Stimulated activated memory B cell treated with anti-CD40 and anti-IgM and Interleukin-4, amounts not matched to agents 10 μg/mL and 1 μg/mL and 100 μg/mL, for 72 hours (primary cell): ENCODE measurements around the gene SYT2.
"Not testable (repeated sequence)": the region's sequence is repeated elsewhere in the genome, so short reads cannot be mapped to it uniquely, and the experiment has no call there.

ENCODE experiments used
- ATAC-seq: fragments of 150-1000 bp; cut with Tn5 transposase; 2 replicates; pipeline ENCODE4 v1.10.0; 2021
- H3K27ac Mint-ChIP-seq: one replicate; pipeline ENCODE4 v1.8.0; 2022; ENCODE audit warnings: mild to moderate bottlenecking, mixed read lengths
- H3K27me3 Mint-ChIP-seq: one replicate; pipeline ENCODE4 v1.8.0; 2022; ENCODE audit warnings: mixed read lengths
- H3K36me3 Mint-ChIP-seq: one replicate; pipeline ENCODE4 v1.8.0; 2022; ENCODE audit warnings: mixed read lengths
- H3K4me1 Mint-ChIP-seq: one replicate; pipeline ENCODE4 v1.8.0; 2022; ENCODE audit warnings: mixed read lengths
- H3K4me3 Mint-ChIP-seq: one replicate; pipeline ENCODE4 v1.8.0; 2022; ENCODE audit warnings: mild to moderate bottlenecking, moderate library complexity, mixed read lengths
- H3K9me3 Mint-ChIP-seq: one replicate; pipeline ENCODE4 v1.8.0; 2022; ENCODE audit warnings: mixed read lengths

The SYT2 gene

DNA sequence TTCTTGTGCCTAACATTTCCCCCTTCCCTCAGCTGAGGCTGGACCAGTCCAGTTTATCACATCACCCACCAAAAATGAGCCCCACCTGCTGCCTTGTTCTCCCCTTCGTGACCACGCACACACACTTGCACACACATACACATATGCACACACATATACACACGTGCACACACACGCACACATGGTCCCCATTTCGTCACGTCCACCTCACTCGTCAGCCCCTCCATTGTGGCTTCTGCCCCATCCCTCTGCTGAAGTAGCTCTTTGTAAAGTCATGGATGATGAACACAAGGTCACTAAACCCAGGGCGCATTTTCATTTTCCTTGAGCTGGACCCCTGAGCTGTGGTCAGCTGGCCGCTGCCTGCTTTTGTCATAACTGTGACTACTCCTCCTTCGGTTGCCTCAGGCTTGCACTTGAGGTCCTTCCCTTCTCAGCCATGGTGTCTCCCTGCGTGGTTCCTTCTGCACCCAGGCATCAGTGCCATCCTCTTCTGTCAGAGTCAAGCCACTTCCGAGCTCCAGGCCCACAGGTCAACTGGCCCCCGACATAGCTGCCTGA is 93.8 kb downstream of the SYT2 start:
- Mint-ChIP-seq H3K36me3 (no peaks in the 10 kb centered on the region), H3K4me3 (peak overlapping the region; percentile 70), H3K4me1 (peaks cover 58% of the 10 kb centered on the region), H3K9me3 (no peaks in the 10 kb centered on the region), H3K27ac (peak overlapping the region; percentile 86), H3K27me3 (peaks cover 10% of the 10 kb centered on the region)
- ATAC-seq = peak; percentile 76

DNA sequence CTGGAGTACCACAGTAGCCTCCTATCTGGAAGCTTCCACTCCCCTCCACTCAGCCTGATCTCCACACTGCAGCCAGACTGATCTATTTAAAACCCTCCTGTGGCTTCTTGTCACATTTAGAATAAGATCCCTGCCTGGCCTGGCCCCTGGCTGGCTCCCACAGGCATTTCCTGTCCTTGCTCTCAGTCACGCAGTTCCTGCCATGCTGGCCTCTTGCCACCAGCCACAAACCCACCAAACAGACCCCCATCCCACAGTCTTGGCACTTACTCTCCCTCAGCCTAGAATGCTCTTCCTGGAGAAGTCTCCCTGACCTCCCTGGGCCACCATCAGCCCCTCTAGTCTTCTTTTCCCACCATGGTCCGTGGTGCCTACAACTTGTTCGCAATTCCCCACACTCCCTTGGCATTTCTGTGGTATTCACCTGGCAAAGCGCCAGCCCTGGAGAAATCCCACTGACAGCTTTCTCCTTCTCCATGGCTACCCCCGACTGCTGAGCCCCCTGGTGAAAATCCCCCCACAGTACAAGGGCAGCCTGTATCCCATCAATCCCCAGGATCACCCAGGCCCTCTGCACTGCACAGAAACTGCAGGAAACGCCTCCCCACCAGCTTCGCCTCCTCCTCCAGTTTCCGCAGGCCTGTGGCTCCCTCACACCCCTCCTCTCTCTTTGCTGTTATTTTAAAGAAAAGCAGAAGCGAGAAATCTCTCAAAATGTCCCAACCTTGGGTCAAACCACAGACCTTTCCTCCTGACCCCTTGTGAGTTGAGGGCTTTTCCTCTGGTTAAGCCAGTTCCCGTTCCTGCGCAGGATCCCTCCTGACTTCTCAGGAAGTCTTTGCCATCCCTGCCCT is 94.5 kb downstream of the SYT2 start:
- Mint-ChIP-seq H3K27me3 (peaks cover 10% of the 10 kb centered on the region), H3K4me1 (peaks cover 58% of the 10 kb centered on the region), H3K4me3 (peak overlapping the region; percentile 70), H3K36me3 (no peaks in the 10 kb centered on the region), H3K27ac (peak overlapping the region; percentile 86), H3K9me3 (no peaks in the 10 kb centered on the region)
- ATAC-seq = peak; percentile 87

DNA sequence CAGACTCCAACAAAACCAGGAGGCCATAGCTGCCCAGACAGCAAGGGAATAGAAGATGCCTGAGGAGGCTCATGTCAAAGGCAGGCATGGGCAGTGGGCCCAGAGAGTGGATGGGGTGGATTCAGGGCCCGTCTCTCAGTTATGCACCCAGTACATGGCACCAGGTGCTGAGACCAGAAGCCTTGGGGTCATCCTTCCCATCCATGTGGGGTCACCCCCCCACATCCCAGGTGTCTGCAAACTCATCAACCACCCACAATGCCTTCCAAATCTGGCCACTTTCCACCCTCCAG is 95.1 kb downstream of the SYT2 start:
- H3K9me3 Mint-ChIP-seq, H3K36me3 Mint-ChIP-seq, ATAC-seq: not testable (repeated sequence)
- Mint-ChIP-seq H3K27me3 (peaks cover 10% of the 10 kb centered on the region), H3K4me1 (peaks cover 58% of the 10 kb centered on the region), H3K4me3 (peak overlapping the region; percentile 70), H3K27ac (peak overlapping the region; percentile 86)

DNA sequence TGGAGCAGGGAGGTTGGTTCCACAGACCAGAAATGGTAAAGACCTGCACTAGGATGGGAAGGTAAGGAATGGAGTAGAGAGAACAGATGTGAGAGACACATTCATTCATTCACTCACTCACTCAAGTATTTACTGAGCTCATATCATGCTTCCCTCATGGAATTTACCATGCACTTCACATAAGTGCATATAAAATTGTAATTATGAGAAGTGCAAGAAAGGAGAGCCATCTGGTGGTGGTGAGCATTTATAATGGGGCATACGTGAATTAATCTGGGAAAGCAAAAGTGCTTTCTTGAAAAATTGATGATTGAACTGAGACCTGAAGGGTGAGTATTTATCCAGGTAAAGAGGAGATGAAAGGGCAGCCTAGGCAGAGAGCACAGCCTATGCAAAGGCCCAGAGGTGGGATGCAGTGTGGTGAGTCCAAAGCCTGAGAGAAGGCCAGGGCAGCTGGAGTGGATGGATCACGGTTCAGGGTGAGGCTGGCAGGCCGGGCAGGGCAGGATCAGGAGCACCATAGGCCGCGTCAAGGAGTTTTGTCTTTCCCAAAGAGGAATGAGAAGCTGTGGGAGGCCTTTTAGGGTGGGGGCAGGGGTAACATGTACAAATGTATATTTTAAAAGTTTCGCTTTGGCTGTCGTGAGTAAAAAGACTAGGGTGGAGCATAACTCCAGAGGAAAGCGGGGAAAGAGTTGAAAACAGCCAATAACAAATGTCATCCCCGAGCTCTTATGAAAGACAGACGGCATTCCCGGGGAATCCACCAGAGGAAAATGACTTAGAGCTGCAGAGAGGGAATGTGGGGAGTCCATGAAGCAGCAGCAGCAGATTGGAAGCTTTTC is 95.7 kb downstream of the SYT2 start:
- peak overlapping the region; percentile 86 for H3K27ac Mint-ChIP-seq
- H3K27me3 Mint-ChIP-seq = peaks cover 10% of the 10 kb centered on the region
- not testable (repeated sequence) for H3K36me3 Mint-ChIP-seq, H3K9me3 Mint-ChIP-seq, H3K4me3 Mint-ChIP-seq, ATAC-seq
- peaks cover 58% of the 10 kb centered on the region for H3K4me1 Mint-ChIP-seq

DNA sequence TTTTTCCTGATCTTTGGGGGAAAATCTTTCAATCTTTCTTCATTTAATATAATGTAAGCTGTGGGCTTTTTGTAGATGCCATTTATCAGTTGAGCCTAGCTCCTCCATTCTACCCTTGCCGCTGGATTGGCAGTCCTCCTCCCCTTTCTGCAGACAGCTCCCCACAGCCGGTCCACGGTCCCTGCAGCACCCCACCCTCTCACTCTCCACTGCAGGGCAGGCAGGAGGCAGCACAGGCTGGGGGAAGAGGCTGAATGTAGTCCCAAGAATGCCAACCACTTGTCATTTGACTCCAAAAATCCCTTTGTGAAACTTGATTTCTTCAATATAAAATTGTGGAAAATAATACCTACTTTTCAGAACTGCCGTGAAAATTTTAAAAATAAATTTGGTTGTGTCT is 96.7 kb downstream of the SYT2 start:
- H3K36me3 Mint-ChIP-seq = peaks cover 5% of the 10 kb centered on the region
- H3K27ac Mint-ChIP-seq = no peak overlapping the region
- H3K9me3 Mint-ChIP-seq = no peaks in the 10 kb centered on the region
- H3K4me1 Mint-ChIP-seq = peaks cover 50% of the 10 kb centered on the region
- no peak overlapping the region for H3K4me3 Mint-ChIP-seq
- H3K27me3 Mint-ChIP-seq = peaks cover under 1% of the 10 kb centered on the region
- ATAC-seq = no peak

DNA sequence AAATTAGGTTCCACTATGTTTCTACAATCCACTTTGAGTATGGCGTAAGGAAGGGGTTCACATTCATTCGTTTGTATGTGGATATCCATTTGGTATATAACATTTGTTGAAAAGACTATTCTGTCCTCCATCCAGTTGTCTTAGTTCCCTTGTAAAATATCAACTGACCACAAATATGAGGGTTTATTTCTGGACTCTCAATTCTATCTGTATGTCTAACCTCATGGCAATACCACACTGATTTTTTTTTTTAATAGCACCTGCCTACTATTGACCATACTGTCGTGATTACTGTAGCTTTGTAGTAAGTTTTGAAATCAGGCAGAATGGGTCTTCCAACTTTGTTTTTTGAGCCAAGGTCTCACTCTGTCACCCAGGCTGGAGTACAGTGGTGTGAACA is 98.2 kb downstream of the SYT2 start:
- not testable (repeated sequence) for H3K4me3 Mint-ChIP-seq, ATAC-seq, H3K27me3 Mint-ChIP-seq, H3K27ac Mint-ChIP-seq, H3K36me3 Mint-ChIP-seq, H3K9me3 Mint-ChIP-seq
- peaks cover 35% of the 10 kb centered on the region for H3K4me1 Mint-ChIP-seq

DNA sequence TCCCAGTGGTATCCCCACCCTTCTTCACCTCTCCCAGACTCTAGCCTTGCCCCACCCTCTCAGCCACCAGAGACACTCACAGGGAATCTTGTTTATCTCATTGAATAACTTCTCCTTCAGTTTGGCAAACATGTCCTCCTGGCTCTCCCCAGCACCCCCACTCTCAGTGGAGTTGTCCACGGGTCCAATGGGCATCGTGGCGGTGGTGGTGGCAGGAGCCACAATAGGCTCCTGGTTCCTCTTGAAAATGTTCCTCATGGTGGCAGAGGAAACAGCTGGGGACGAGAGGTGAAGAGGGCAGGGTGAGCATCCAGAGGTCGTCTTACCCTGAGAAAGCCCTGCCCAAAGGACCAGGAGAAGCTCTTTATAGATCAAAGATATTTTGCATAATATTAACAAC is 104.7 kb downstream of the SYT2 start:
- peaks cover 15% of the 10 kb centered on the region for H3K36me3 Mint-ChIP-seq
- no peak overlapping the region for H3K27ac Mint-ChIP-seq
- H3K27me3 Mint-ChIP-seq = no peaks in the 10 kb centered on the region
- no peaks in the 10 kb centered on the region for H3K9me3 Mint-ChIP-seq
- H3K4me3 Mint-ChIP-seq = no peak overlapping the region
- no peaks in the 10 kb centered on the region for H3K4me1 Mint-ChIP-seq
- no peak for ATAC-seq

DNA sequence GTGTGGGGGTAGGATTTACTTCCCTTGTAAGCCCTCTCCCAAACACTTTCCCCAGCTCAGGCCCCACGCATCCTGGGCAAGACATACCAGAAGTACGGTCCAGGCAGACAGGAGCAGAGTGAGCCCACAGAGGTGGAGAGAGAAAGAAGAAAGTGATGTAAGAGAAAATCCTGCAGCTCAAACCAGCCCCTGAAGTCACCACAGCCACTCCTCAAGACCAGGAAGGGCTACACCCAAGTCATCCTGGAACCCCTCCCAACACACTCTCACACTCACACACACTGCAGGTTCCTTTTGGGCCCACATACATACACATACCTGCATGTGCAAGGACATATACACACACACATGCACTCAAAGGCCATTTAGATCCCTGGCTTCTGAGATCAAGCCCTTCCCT is 106.8 kb downstream of the SYT2 start:
- H3K36me3 Mint-ChIP-seq = peaks cover 11% of the 10 kb centered on the region
- H3K9me3 Mint-ChIP-seq = no peaks in the 10 kb centered on the region
- no peak overlapping the region for H3K4me3 Mint-ChIP-seq
- H3K4me1 Mint-ChIP-seq = no peaks in the 10 kb centered on the region
- no peaks in the 10 kb centered on the region for H3K27me3 Mint-ChIP-seq
- no peak overlapping the region for H3K27ac Mint-ChIP-seq
- ATAC-seq = no peak

DNA sequence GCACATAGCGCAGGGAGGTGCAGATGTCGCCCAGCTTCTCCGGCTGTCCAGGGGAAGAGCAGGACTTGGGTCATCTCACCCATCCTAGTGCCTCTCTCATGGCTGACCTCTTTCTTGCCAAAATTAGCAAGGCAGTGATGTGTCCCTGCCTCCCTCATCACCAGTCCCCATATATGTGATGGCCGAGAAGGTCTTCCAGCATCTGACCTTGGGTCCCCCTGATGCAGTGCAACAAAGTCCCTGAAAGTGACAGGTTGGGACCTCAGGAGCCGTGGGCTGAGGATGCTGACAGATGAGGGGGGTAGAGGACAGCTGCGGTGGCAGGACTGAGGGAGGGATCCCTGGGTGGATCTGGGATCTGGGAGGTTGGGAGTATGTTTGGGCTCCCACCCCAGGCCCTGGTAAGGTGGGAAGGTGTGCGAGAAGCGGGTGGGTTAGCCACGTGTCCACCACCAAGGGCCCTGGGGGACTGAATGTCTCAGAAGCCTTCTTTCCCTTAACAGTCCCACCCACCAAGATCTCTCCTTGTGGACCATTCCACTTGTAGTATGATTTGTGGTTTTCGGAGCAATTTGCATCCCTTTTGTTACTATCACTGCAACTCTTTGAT is 109.7 kb downstream of the SYT2 start:
- H3K4me1 Mint-ChIP-seq = peaks cover 17% of the 10 kb centered on the region
- H3K4me3 Mint-ChIP-seq = no peak overlapping the region
- no peak for ATAC-seq

DNA sequence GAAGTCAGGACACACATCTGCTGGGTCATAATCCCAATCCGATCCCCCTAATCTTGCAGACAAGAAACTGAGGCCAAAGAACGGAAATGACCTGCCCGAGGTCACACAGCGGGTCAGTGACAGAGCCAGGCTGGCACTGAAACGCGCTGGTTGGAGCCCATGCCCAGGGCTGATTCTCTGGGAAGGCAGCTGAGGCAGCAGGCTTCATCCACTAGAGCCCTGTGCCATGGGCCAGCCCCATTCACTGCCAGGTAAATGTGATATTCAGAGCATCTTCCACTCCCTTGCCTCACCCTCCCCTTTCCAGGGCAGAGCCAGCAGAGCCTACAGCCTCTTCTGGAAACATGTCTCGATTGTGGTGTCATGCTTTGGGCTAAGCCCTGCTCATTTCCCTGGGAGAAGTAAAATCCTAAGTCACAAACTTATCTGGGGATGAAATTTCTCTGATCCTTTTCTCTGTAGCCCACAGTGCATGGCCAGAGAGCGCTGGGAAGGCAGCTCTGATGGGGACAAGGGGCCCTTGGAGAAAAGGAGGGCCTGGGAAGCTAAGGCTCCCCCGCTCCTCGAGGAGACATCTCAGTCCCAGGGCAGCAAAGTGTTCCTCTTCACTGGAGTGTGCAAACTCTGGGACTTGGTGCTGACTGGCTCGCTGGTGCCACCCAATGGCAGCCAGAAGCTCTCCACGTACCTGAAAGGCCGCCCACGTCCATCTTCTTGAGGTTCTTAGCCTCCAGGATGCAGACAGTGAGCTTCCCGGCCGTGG is 110.4 kb downstream of the SYT2 start:
- Mint-ChIP-seq H3K9me3 (no peaks in the 10 kb centered on the region), H3K27ac (no peak overlapping the region), H3K36me3 (peaks cover 6% of the 10 kb centered on the region), H3K4me1 (peaks cover 17% of the 10 kb centered on the region), H3K4me3 (no peak overlapping the region), H3K27me3 (no peaks in the 10 kb centered on the region)
- peak; percentile 69 for ATAC-seq

More for the DNA sequence above, 109.7 kb downstream of the SYT2 start:
- Mint-ChIP-seq H3K27me3 (no peaks in the 10 kb centered on the region), H3K27ac (no peak overlapping the region), H3K36me3 (peaks cover 6% of the 10 kb centered on the region), H3K9me3 (no peaks in the 10 kb centered on the region)

DNA sequence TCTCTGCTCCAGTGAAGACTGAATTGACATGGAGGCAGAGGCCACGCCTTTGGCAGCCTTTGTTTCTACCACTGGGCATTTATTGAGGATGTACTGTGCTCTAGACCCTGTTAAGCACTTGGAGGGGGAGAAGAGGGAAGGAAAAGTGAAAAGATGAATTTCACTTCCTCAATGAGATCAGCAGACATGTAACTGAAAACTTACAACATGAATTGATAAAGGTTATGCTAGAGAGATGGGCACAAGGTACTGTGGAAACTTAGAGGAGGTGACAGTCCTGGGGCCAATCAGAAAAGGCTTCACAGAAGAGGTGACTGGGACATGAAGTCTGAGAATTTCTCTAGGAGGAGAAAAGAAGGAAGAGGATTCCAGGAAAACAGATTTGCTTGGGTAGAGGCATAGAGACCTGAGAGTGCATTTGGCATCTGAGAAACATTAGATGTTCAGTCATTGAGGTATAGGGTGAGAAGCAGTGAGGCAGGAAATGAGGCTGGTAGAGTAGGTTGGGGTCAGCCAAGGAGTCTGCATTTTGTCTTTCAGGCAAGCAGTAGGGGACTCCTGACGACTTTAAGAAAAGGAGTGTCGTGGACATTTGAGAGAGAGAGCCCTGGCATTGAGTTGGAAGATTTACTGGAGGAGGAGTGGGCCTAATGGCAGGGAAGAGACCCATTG is 113.0 kb downstream of the SYT2 start:
- H3K27me3 Mint-ChIP-seq = no peaks in the 10 kb centered on the region
- H3K27ac Mint-ChIP-seq = peak overlapping the region; percentile 30
- ATAC-seq = peak; percentile 71
- no peaks in the 10 kb centered on the region for H3K9me3 Mint-ChIP-seq
- H3K4me3 Mint-ChIP-seq = no peak overlapping the region
- peaks cover 19% of the 10 kb centered on the region for H3K36me3 Mint-ChIP-seq
- peaks cover 17% of the 10 kb centered on the region for H3K4me1 Mint-ChIP-seq

DNA sequence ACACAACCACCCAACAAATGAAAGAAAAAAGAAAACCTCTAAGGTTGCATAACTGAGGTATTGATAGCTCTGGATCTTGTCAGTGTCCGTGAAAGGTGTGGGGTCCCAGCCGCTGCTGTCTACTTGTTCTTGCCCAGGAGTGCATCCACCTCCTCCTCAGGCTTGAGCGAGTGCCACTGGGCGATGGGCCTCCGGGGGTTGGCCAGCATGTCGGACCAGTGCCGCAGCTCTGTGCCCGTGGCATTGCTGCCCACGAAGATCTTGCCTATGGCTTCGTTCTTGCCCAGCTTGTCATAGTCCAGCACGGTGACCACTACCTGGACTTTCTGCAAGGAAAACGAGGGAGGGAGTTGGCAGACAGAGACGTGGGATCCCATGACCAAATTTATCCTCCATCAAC is 113.6 kb downstream of the SYT2 start:
- peaks cover 17% of the 10 kb centered on the region for H3K4me1 Mint-ChIP-seq
- no peaks in the 10 kb centered on the region for H3K9me3 Mint-ChIP-seq
- H3K27me3 Mint-ChIP-seq = no peaks in the 10 kb centered on the region
- H3K36me3 Mint-ChIP-seq = peaks cover 19% of the 10 kb centered on the region
- no peak for ATAC-seq
- H3K4me3 Mint-ChIP-seq = no peak overlapping the region
- peak overlapping the region; percentile 30 for H3K27ac Mint-ChIP-seq

DNA sequence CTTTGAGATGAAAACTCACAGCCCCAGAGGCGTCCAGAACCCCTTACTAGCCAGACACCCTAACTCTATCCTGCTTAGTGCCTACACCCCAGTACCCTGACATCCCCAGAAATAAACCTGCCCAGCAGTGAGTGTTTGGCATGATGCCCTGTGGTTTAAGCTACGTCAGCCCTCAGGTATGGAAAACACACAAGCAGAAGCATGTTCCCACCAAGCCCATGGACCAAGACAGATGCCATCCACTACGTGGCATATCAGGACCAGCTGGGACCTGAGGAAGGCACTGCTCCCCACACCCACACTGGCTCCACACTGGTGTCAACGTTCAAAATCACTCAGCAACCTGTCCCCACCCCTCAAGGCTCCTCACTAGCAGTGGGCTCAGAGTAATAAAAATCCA is 116.4 kb downstream of the SYT2 start:
- Mint-ChIP-seq H3K9me3 (no peaks in the 10 kb centered on the region), H3K27me3 (no peaks in the 10 kb centered on the region), H3K27ac (no peak overlapping the region)

DNA sequence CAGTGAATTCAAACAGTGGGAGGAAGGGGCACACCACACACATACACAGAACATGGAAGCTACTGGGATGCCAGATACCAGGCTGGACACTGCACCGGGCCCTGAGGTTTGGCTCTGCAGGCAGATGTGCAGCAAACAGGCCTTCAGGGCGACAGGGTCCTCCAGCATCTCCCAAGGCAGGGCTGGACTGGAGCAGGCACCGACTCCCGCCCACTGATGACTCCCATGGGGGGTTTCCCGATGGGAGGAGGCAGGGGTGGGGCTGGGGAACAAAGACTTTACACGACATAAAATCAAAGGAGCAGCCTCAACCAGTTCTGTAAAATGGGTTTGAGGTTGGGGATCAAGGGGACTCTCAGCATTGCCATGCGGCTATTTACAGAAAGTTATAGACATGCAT is 118.1 kb downstream of the SYT2 start:
- no peak for ATAC-seq
- H3K4me3 Mint-ChIP-seq = no peak overlapping the region
- H3K27me3 Mint-ChIP-seq = no peaks in the 10 kb centered on the region
- no peak overlapping the region for H3K27ac Mint-ChIP-seq
- H3K9me3 Mint-ChIP-seq = no peaks in the 10 kb centered on the region
- H3K4me1 Mint-ChIP-seq = peaks cover 14% of the 10 kb centered on the region
- peaks cover 14% of the 10 kb centered on the region for H3K36me3 Mint-ChIP-seq

More for the DNA sequence above, 116.4 kb downstream of the SYT2 start:
- peaks cover 19% of the 10 kb centered on the region for H3K36me3 Mint-ChIP-seq
- peaks cover 17% of the 10 kb centered on the region for H3K4me1 Mint-ChIP-seq
- H3K4me3 Mint-ChIP-seq = no peak overlapping the region
- ATAC-seq = no peak
